CD8-positive, alpha-beta memory T cell (primary cell): ENCODE measurements around the gene ABHD14A. TPM values are rescaled to one million over a fixed set of nuclear protein-coding genes. Genes with fewer than 3 reads are reported as not detected.
"Not testable (repeated sequence)": the region's sequence is repeated elsewhere in the genome, so short reads cannot be mapped to it uniquely, and the experiment has no call there.

Experiments used
- CTCF ChIA-PET: fragments of 350-600 bp; sonication (Branson Sonifier 250); formaldehyde crosslinking; loops from one replicate; lab custom pipeline; 2021; ENCODE audit warnings: antibody characterized with exemption; lab: Charles Lee
- POLR2A ChIA-PET: fragments of 350-600 bp; sonication (Branson Sonifier 250); formaldehyde crosslinking; loops from one replicate; lab custom pipeline; 2021; ENCODE audit warnings: antibody characterized with exemption; lab: Charles Lee
- DNase-seq, 5 donors: peaks; one replicate each; pipeline versions ENCODE4 v3.0.0 to v3.0.0-alpha.2; 2020 to 2022; ENCODE audit warnings: mixed read lengths in 1 of 5
- H3K27ac ChIP-seq: one replicate; pipeline ENCODE4 v1.7.0; 2013; ENCODE audit warnings: low read depth, mild to moderate bottlenecking, low read length, moderate library complexity
- H3K27me3 ChIP-seq: 2 replicates; pipeline ENCODE4 v1.7.0; 2013; ENCODE audit warnings: low read length, mild to moderate bottlenecking; ENCODE audit not compliant: insufficient read depth, poor library complexity, severe bottlenecking
- H3K36me3 ChIP-seq: 2 replicates; pipeline ENCODE4 v1.7.0; 2013; ENCODE audit warnings: mild to moderate bottlenecking, low read length, moderate library complexity; ENCODE audit not compliant: insufficient read depth
- H3K4me1 ChIP-seq: 2 replicates; pipeline ENCODE4 v1.7.0; 2013; ENCODE audit warnings: mild to moderate bottlenecking, low read length, moderate library complexity; ENCODE audit not compliant: insufficient read depth
- H3K4me3 ChIP-seq: 2 replicates; pipeline ENCODE4 v1.7.0; 2013; ENCODE audit warnings: mild to moderate bottlenecking, low read length
- H3K9me3 ChIP-seq: 2 replicates; pipeline ENCODE4 v1.7.0; 2013; ENCODE audit warnings: mild to moderate bottlenecking, low read length
- H3K27ac Mint-ChIP-seq, 8 donors: one replicate each; pipeline ENCODE4 v1.8.0; 2020 to 2021; ENCODE audit warnings: mixed read lengths in 8 of 8, mild to moderate bottlenecking in 6 of 8, inconsistent platforms in 3 of 8, moderate library complexity in 3 of 8
- H3K27me3 Mint-ChIP-seq, 2 donors: one replicate each; pipeline ENCODE4 v1.8.0; 2020 to 2021; ENCODE audit warnings: mixed read lengths in 2 of 2, mild to moderate bottlenecking in 1 of 2, moderate library complexity in 1 of 2
- H3K36me3 Mint-ChIP-seq, 3 donors: one replicate each; pipeline ENCODE4 v1.8.0; 2020 to 2021; ENCODE audit warnings: mixed read lengths in 3 of 3, inconsistent platforms in 1 of 3, mild to moderate bottlenecking in 1 of 3
- H3K4me1 Mint-ChIP-seq, 3 donors: one replicate each; pipeline ENCODE4 v1.8.0; 2020 to 2021; ENCODE audit warnings: mixed read lengths in 3 of 3, inconsistent platforms in 1 of 3, mild to moderate bottlenecking in 1 of 3
- H3K4me3 Mint-ChIP-seq, 7 donors: one replicate each; pipeline ENCODE4 v1.8.0; 2020 to 2021; ENCODE audit warnings: mixed read lengths in 7 of 7, mild to moderate bottlenecking in 6 of 7, moderate library complexity in 4 of 7, inconsistent platforms in 2 of 7
- H3K9me3 Mint-ChIP-seq, 5 donors: one replicate each; pipeline ENCODE4 v1.8.0; 2020 to 2022; ENCODE audit warnings: mixed read lengths in 5 of 5, mild to moderate bottlenecking in 3 of 5, moderate library complexity in 2 of 5, inconsistent platforms in 1 of 5
- polyA plus RNA-seq: library from polyadenylated mRNA; unstranded; fragments of 300-500 nt; fragmentation: Illumina TruSeq; gene quantifications from one replicate; pipeline ENCODE4 v1.2.3, GENCODE V29; 2021
- total RNA-seq, 2 experiments: library from RNA; stranded (reverse); gene quantifications; one replicate each; pipeline ENCODE4 v1.2.3, GENCODE V29; 2021

ABHD14A gene
- 10 to 100 TPM; 14.4 to 16.0 TPM for total RNA-seq
- 117 TPM for polyA plus RNA-seq

GRCh38 chr3:51974963-51975851, at the start of gene ABHD14A:
Gene ABHD14A (plus strand): TSS chr3:51975064. CDS start chr3:51975136, 72 bp downstream.
- Mint-ChIP-seq H3K9me3 (no peaks in the 10 kb centered on the region), H3K4me1 (peaks cover 25 to 50% (median 46%) of the 10 kb centered on the region in 3 donors), H3K27ac (peak within 1 kb of the TSS; percentile 87 to 98 (median 94)), H3K27me3 (no peaks in the 10 kb centered on the region), H3K4me3 (peak within 1 kb of the TSS; percentile 89 to 99 (median 95)), H3K36me3 (peaks cover 0 to 16% (median 0%) of the 10 kb centered on the region in 3 donors)
- Histone ChIP-seq H3K36me3 (no peaks in the 10 kb centered on the region), H3K27me3 (no peaks in the 10 kb centered on the region), H3K4me1 (peaks cover 32% of the 10 kb centered on the region), H3K27ac (peak within 1 kb of the TSS; percentile 83), H3K9me3 (no peaks in the 10 kb centered on the region), H3K4me3 (peak within 1 kb of the TSS; percentile 97)
- ChIA-PET CTCF (interaction anchor here (0.8 to 6.2 kb wide), 7 partner anchors 8 to 31 kb away, joined by 3 to 65 read pairs (median 13); partner anchors contain the start of genes ACY1, GPR62, PARP3 and RRP9), POLR2A (interaction anchor here (0.6 to 2.3 kb wide), 4 partner anchors 8 to 182 kb away, joined by 3 to 14 read pairs (median 4); partner anchors contain the start of genes ACY1, PARP3 and RRP9)
- DNase-seq = peak; percentile 67 to 84 (median 78)

- peaks cover 0 to 2% of the 10 kb centered on the region in 2 donors for H3K27me3 Mint-ChIP-seq
- Histone ChIP-seq H3K9me3 (no peaks in the 10 kb centered on the region), H3K4me3 (no peak overlapping the region), H3K36me3 (no peaks in the 10 kb centered on the region), H3K27me3 (no peaks in the 10 kb centered on the region), H3K27ac (no peak overlapping the region), H3K4me1 (no peaks in the 10 kb centered on the region)
- ChIA-PET POLR2A (no interaction called here), CTCF (interaction anchor here (0.7 kb wide), 1 partner anchor 538 kb away, joined by 3 read pairs; no protein-coding TSS in a partner anchor)
- H3K9me3 Mint-ChIP-seq = no peaks in the 10 kb centered on the region
- peaks cover 0 to 6% (median 0%) of the 10 kb centered on the region in 3 donors for H3K36me3 Mint-ChIP-seq
- H3K4me3 Mint-ChIP-seq = no peak overlapping the region
- no peak overlapping the region for H3K27ac Mint-ChIP-seq
- H3K4me1 Mint-ChIP-seq = no peaks in the 10 kb centered on the region
- DNase-seq = no peak
Observed at GRCh38 chr3:51927061-51927977, 47.5 kb upstream of the ABHD14A start.

GRCh38 chr3:51928438-51928837, 46.4 kb upstream of the ABHD14A start:
- Mint-ChIP-seq H3K4me1 (no peaks in the 10 kb centered on the region), H3K4me3 (no peak overlapping the region), H3K27ac (no peak overlapping the region), H3K27me3 (peaks cover 0 to 1% of the 10 kb centered on the region in 2 donors), H3K36me3 (peaks cover 0 to 15% (median 0%) of the 10 kb centered on the region in 3 donors), H3K9me3 (no peaks in the 10 kb centered on the region)
- Histone ChIP-seq H3K9me3 (no peaks in the 10 kb centered on the region), H3K4me1 (no peaks in the 10 kb centered on the region), H3K27ac (no peak overlapping the region), H3K27me3 (no peaks in the 10 kb centered on the region), H3K36me3 (no peaks in the 10 kb centered on the region), H3K4me3 (no peak overlapping the region)
- ChIA-PET CTCF (no interaction called here), POLR2A (no interaction called here)
- DNase-seq = no peak

GRCh38 chr3:51928981-51929380, 45.9 kb upstream of the ABHD14A start:
- peaks cover 0 to 20% (median 0%) of the 10 kb centered on the region in 3 donors for H3K36me3 Mint-ChIP-seq
- H3K27ac ChIP-seq, H3K4me1 ChIP-seq, H3K36me3 ChIP-seq, H3K4me1 Mint-ChIP-seq, H3K27ac Mint-ChIP-seq, DNase-seq, CTCF ChIA-PET, H3K27me3 Mint-ChIP-seq, H3K9me3 ChIP-seq, H3K27me3 ChIP-seq, POLR2A ChIA-PET, H3K4me3 ChIP-seq, H3K4me3 Mint-ChIP-seq, H3K9me3 Mint-ChIP-seq: not testable (repeated sequence)

GRCh38 chr3:51929420-51930003, 45.4 kb upstream of the ABHD14A start:
- Histone ChIP-seq H3K36me3 (no peaks in the 10 kb centered on the region), H3K27me3 (no peaks in the 10 kb centered on the region), H3K27ac (no peak overlapping the region), H3K4me1 (no peaks in the 10 kb centered on the region), H3K4me3 (no peak overlapping the region), H3K9me3 (no peaks in the 10 kb centered on the region)
- H3K4me3 Mint-ChIP-seq = no peak overlapping the region
- H3K36me3 Mint-ChIP-seq = peaks cover 0 to 25% (median 3%) of the 10 kb centered on the region in 3 donors
- no peak overlapping the region for H3K27ac Mint-ChIP-seq
- peaks cover 0 to 1% of the 10 kb centered on the region in 2 donors for H3K27me3 Mint-ChIP-seq
- H3K4me1 Mint-ChIP-seq = no peaks in the 10 kb centered on the region
- ChIA-PET CTCF (no interaction called here), POLR2A (no interaction called here)
- DNase-seq = no peak
- H3K9me3 Mint-ChIP-seq = no peaks in the 10 kb centered on the region

- ChIA-PET CTCF (no interaction called here), POLR2A (no interaction called here)
- no peak overlapping the region for H3K27ac Mint-ChIP-seq
- peaks cover 0 to 35% (median 3%) of the 10 kb centered on the region in 3 donors for H3K36me3 Mint-ChIP-seq
- no peak overlapping the region for H3K4me3 Mint-ChIP-seq
- H3K27ac ChIP-seq = no peak overlapping the region
- no peaks in the 10 kb centered on the region for H3K9me3 ChIP-seq
- H3K4me1 Mint-ChIP-seq = no peaks in the 10 kb centered on the region
- H3K4me1 ChIP-seq = no peaks in the 10 kb centered on the region
- H3K9me3 Mint-ChIP-seq = no peaks in the 10 kb centered on the region
- H3K4me3 ChIP-seq = no peak overlapping the region
- DNase-seq = no peak
- no peaks in the 10 kb centered on the region for H3K27me3 ChIP-seq
- H3K27me3 Mint-ChIP-seq = peaks cover 0 to 1% of the 10 kb centered on the region in 2 donors
- peaks cover 5% of the 10 kb centered on the region for H3K36me3 ChIP-seq
Observed at GRCh38 chr3:51930439-51930838, 44.4 kb upstream of the ABHD14A start.

GRCh38 chr3:51931756-51932155, 43.1 kb upstream of the ABHD14A start:
- Mint-ChIP-seq H3K27ac (peak overlapping the region in 1 of 8 donors; percentile 75), H3K4me1 (no peaks in the 10 kb centered on the region), H3K36me3 (peaks cover 3 to 47% (median 3%) of the 10 kb centered on the region in 3 donors), H3K9me3 (no peaks in the 10 kb centered on the region), H3K27me3 (peaks cover 0 to 1% of the 10 kb centered on the region in 2 donors), H3K4me3 (no peak overlapping the region)
- CTCF ChIA-PET = interaction anchor here (0.8 kb wide), 1 partner anchor 10 kb away, joined by 3 read pairs; the partner anchor contains the start of genes PARP3 and RRP9
- no peaks in the 10 kb centered on the region for H3K9me3 ChIP-seq
- no peak overlapping the region for H3K27ac ChIP-seq
- H3K27me3 ChIP-seq = no peaks in the 10 kb centered on the region
- H3K4me3 ChIP-seq = no peak overlapping the region
- no peaks in the 10 kb centered on the region for H3K4me1 ChIP-seq
- DNase-seq = no peak
- POLR2A ChIA-PET = no interaction called here
- peaks cover 15% of the 10 kb centered on the region for H3K36me3 ChIP-seq
